ENCODE results near the gene UBE2C. TPM values are rescaled to one million over a fixed set of nuclear protein-coding genes. Genes with fewer than 3 reads are reported as not detected.
A peak's percentile ranks its signal among the peaks of the same experiment; 100 is the strongest.

Gene UBE2C
- total and polyA plus RNA-seq, 2 of the 8 experiments (the other 6 are each of a cell fraction or from before 2014, with no cell fraction given), result 243 to 326 TPM

- TF ChIP-seq CHD7 (IDR thresholded peaks at IDR 0.05; ENCODE audit: insufficient replicate concordance, low read length) (no peak), NRF1 (IDR thresholded peaks at IDR 0.05; ENCODE audit: low read depth, low read length) (no peak), CHD2 (IDR thresholded peaks at IDR 0.05; ENCODE audit: low read length) (peak; percentile 98), JUN (IDR thresholded peaks at IDR 0.05; ENCODE audit: low read depth, low read length) (no peak), GABPA (IDR thresholded peaks at IDR 0.05; ENCODE audit: borderline replicate concordance, insufficient read depth, low read length) (peak; percentile 98), TEAD4 (IDR thresholded peaks at IDR 0.05; ENCODE audit: low read depth, low read length) (no peak), BCL11A (IDR thresholded peaks at IDR 0.05; ENCODE audit: low read depth in 2 of 2, low read length in 2 of 2) (no peak), TCF12 (IDR thresholded peaks at IDR 0.05; ENCODE audit: low read depth, low read length) (no peak), RXRA (IDR thresholded peaks at IDR 0.05; ENCODE audit: insufficient read depth, low read depth, low read length) (no peak)
- TF ChIP-seq, protein P1, sequence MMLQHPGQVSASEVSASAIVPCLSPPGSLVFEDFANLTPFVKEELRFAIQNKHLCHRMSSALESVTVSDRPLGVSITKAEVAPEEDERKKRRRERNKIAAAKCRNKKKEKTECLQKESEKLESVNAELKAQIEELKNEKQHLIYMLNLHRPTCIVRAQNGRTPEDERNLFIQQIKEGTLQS (IDR thresholded peaks at IDR 0.05; ENCODE audit: insufficient read depth, low read depth, low read length), result no peak
Observed at GRCh38 chr20:45857114-45857881, 44.9 kb downstream of the UBE2C start, which contains the start of the genes ACOT8 and ZSWIM3 (continued).

Measured in H1 (cell line).